ENCODE results near the gene IFNGR2. TPM values are rescaled to one million over a fixed set of nuclear protein-coding genes. Genes with fewer than 3 reads are reported as not detected.
"Not testable (repeated sequence)": the region's sequence is repeated elsewhere in the genome, so short reads cannot be mapped to it uniquely, and the experiment has no call there.

IFNGR2 gene
- total and polyA plus RNA-seq, 2 of the 8 experiments (the other 6 are each of a cell fraction or from before 2014, with no cell fraction given) = 36.0 to 46.4 TPM

GRCh38 chr21:33412439-33412831 is 9.2 kb downstream of the IFNGR2 start:
- not testable (repeated sequence) for H3K23me2 ChIP-seq (ENCODE audit: low read depth, low read length); H4K8ac ChIP-seq (ENCODE audit: extremely low read depth, insufficient read depth, low read length); H4K20me1 ChIP-seq (replicated peaks in 1 of 2; ENCODE audit: control insufficient read depth in 1 of 2, insufficient read depth in 2 of 2, low read length in 2 of 2); H4K91ac ChIP-seq (replicated peaks; ENCODE audit: insufficient read length, low read length); H2BK20ac ChIP-seq (ENCODE audit: low read length); H3K27me3 ChIP-seq (replicated peaks in 1 of 4; ENCODE audit: control insufficient read depth in 3 of 4, extremely low read depth in 1 of 4, insufficient read depth in 3 of 4, low read length in 3 of 4); H3K9ac ChIP-seq (replicated peaks in 1 of 4; ENCODE audit: extremely low read depth in 1 of 4, low read depth in 3 of 4, low read length in 3 of 4); H2BK5ac ChIP-seq (ENCODE audit: low read depth, low read length); FAIRE-seq; H3K14ac ChIP-seq (ENCODE audit: insufficient read length); DNase-seq (ENCODE audit: low read depth in 1 of 2, low spot score in 2 of 2); H3K56ac ChIP-seq (replicated peaks; ENCODE audit: insufficient read length, low read depth, low read length); H3K18ac ChIP-seq (ENCODE audit: extremely low read depth, low read length); H2AK5ac ChIP-seq (ENCODE audit: low read depth, low read length); H4K5ac ChIP-seq (ENCODE audit: insufficient read length, low read depth, low read length); H3K4me2 ChIP-seq (ENCODE audit: insufficient read depth in 1 of 2, low read depth in 2 of 2, low read length in 2 of 2); H3K4me3 ChIP-seq (ENCODE audit: extremely low read depth in 1 of 4, insufficient read depth in 2 of 4, low read depth in 3 of 4, low read length in 4 of 4); H2BK120ac ChIP-seq (replicated peaks; ENCODE audit: low read depth, low read length); H2BK15ac ChIP-seq (ENCODE audit: low read length); H2AFZ ChIP-seq (ENCODE audit: low read length); H3K4ac ChIP-seq (replicated peaks; ENCODE audit: insufficient read length, low read depth, low read length); H2BK12ac ChIP-seq (ENCODE audit: low read depth, low read length); H3K9me3 ChIP-seq (ENCODE audit: insufficient read depth in 2 of 2, low read depth in 1 of 2, low read length in 1 of 2); H3K23ac ChIP-seq (ENCODE audit: insufficient read length); H3K27ac ChIP-seq (ENCODE audit: low read depth, low read length)
- Histone ChIP-seq H3K36me3 (ENCODE audit: control insufficient read depth in 2 of 4, insufficient read depth in 4 of 4, low read length in 3 of 4) (peaks cover 3 to 14% (median 9%) of the 10 kb centered on the region in 4 experiments; a peak in 5 of 8 replicates), H3K4me1 (replicated peaks in 1 of 4; ENCODE audit: control insufficient read depth in 3 of 4, insufficient read depth in 4 of 4, low read length in 3 of 4) (peaks cover 4 to 13% (median 7%) of the 10 kb centered on the region in 4 experiments; a peak in 6 of 7 replicates), H3K79me1 (ENCODE audit: low read depth, low read length) (peaks cover 12% of the 10 kb centered on the region), H3K79me2 (ENCODE audit: control insufficient read depth in 1 of 2, insufficient read depth in 2 of 2, low read length in 2 of 2) (peaks cover 3 to 73% of the 10 kb centered on the region in 2 experiments)
- 93% methylated on average over 12 of the region's 12 CpGs; no CpG with 5 or more reads in 1 of the 2 experiments for WGBS, 2 experiments (ENCODE audit: extremely low coverage in 1 of 2, insufficient coverage in 1 of 2, insufficient read length in 1 of 2, insufficient replicate concordance in 2 of 2, low coverage in 1 of 2, low lambda C conversion rate in 2 of 2, missing lambda C conversion rate in 1 of 2)
- ChIA-PET POLR2A (ENCODE audit: partially characterized antibody) (interaction anchor here (0.8 to 1.2 kb wide), 3 partner anchors 9 to 51 kb away, joined by 3 to 6 read pairs (median 4); partner anchors contain the start of gene IFNGR2), CTCF (ENCODE audit: partially characterized antibody) (interaction anchor here (0.6 to 1.2 kb wide), 3 partner anchors 25 to 82 kb away, joined by 3 to 4 read pairs (median 3); no protein-coding TSS in a partner anchor)
